ENCODE measurements around the gene ZNF846. TPM values are rescaled to one million over a fixed set of nuclear protein-coding genes. Genes with fewer than 3 reads are reported as not detected.
"Not testable (repeated sequence)": the region's sequence is repeated elsewhere in the genome, so short reads cannot be mapped to it uniquely, and the experiment has no call there.

Gene ZNF846
- total and polyA plus RNA-seq, 10 of the 15 experiments (the other 5 are each of a cell fraction or from before 2014, with no cell fraction given) = 0.64 to 4.1 (median 1.6) TPM

DNA sequence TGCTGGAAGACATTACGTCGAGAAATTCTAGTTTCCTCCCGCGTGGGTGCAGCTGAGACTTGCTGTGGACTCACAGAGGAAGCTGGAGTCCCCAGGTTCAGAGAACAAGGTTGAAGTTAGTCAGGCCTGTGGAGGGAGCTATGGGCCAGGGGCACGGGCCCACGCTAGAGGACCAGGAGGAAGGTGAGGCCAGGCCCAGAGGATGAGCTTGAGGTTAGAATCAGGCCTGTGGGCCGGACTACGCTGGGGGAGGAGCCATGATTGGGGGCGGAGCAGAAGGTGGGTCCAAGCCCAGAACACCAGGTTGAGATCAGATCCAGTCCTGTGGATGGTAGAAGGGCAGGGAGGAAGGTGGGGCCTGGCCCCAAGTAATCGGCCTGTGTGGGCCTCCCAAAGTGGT is 32.6 kb downstream of the ZNF846 start:
- 54% methylated on average over 10 of the region's 10 CpGs for WGBS (ENCODE audit: insufficient coverage, insufficient replicate concordance, low lambda C conversion rate, missing lambda C conversion rate)
- SMC1A ChIA-PET (ENCODE audit: uncharacterized antibody, unreplicated experiment) = no interaction called here
- TF ChIP-seq, protein P1, sequence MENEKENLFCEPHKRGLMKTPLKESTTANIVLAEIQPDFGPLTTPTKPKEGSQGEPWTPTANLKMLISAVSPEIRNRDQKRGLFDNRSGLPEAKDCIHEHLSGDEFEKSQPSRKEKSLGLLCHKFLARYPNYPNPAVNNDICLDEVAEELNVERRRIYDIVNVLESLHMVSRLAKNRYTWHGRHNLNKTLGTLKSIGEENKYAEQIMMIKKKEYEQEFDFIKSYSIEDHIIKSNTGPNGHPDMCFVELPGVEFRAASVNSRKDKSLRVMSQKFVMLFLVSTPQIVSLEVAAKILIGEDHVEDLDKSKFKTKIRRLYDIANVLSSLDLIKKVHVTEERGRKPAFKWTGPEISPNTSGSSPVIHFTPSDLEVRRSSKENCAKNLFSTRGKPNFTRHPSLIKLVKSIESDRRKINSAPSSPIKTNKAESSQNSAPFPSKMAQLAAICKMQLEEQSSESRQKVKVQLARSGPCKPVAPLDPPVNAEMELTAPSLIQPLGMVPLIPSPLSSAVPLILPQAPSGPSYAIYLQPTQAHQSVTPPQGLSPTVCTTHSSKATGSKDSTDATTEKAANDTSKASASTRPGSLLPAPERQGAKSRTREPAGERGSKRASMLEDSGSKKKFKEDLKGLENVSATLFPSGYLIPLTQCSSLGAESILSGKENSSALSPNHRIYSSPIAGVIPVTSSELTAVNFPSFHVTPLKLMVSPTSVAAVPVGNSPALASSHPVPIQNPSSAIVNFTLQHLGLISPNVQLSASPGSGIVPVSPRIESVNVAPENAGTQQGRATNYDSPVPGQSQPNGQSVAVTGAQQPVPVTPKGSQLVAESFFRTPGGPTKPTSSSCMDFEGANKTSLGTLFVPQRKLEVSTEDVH (IDR thresholded peaks at IDR 0.05; ENCODE audit: low read depth, partially characterized antibody) = no peak
- TF ChIP-seq SPI1 (IDR thresholded peaks at IDR 0.05; ENCODE audit: borderline replicate concordance, insufficient read depth, low read depth, low read length) = no peak
- TF ChIP-seq IRF4 (IDR thresholded peaks at IDR 0.05; ENCODE audit: low read depth, low read length) = no peak
- TF ChIP-seq CTCF (IDR thresholded peaks at IDR 0.05 in 2 of 3, conservative IDR thresholded peaks at IDR 0.05 in 1 of 3; ENCODE audit: control insufficient read depth in 2 of 3, extremely low read depth in 1 of 3, insufficient read depth in 1 of 3, low read depth in 3 of 3, low read length in 3 of 3) = no peak

DNA sequence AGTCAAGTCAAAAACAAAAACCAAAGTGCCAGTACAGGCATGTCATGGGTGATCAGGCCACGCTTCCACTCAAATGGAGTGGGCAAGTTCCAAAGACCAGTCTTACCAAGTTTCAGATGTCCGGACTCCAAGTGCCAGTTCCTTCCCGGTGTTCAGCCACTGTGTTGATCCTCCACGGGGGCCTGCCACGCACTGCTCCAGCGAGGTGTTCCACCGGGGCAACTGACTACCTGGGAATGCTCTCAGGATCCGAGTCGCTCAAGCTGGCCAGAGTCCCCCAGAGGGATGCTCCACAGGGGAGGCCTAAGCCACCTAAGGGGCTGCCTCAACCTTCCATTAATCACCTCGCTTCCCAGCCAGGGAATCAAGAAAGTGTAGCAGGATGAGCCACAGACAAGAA is 38.5 kb downstream of the ZNF846 start:
- in situ Hi-C loops (cut with MboI); H3K79me2 ChIP-seq (ENCODE audit: control insufficient read depth, insufficient read depth, low read length); FAIRE-seq; H3K4me1 ChIP-seq (ENCODE audit: control insufficient read depth, insufficient read depth, low read length); H3K36me3 ChIP-seq (ENCODE audit: control insufficient read depth in 2 of 2, insufficient read depth in 2 of 2, low read length in 1 of 2); BruUV-seq (replicated peaks); H3K9me3 ChIP-seq (replicated peaks; ENCODE audit: control insufficient read depth, insufficient read depth, low read length); RAD21 ChIA-PET (ENCODE audit: unreplicated experiment); POLR2A ChIA-PET; H3K4me2 ChIP-seq (ENCODE audit: control insufficient read depth, insufficient read depth); H3K27me3 ChIP-seq (replicated peaks in 1 of 2; ENCODE audit: control insufficient read depth in 2 of 2, insufficient read depth in 2 of 2, low read length in 1 of 2); intact Hi-C loops (cut with micrococcal nuclease; ENCODE audit: unreplicated experiment); H3K27ac ChIP-seq (ENCODE audit: control insufficient read depth, insufficient read depth); CTCF ChIA-PET; SMC1A ChIA-PET (ENCODE audit: uncharacterized antibody, unreplicated experiment); DNase-seq (ENCODE audit: low read depth, low spot score); H4K20me1 ChIP-seq (ENCODE audit: control insufficient read depth, insufficient read depth); H3K4me3 ChIP-seq; H2AFZ ChIP-seq (ENCODE audit: control insufficient read depth, low read depth, low read length); ATAC-seq; H3K9ac ChIP-seq (ENCODE audit: control insufficient read depth, insufficient read depth, low read length): not testable (repeated sequence)
- 51% methylated on average over 10 of the region's 10 CpGs for WGBS (ENCODE audit: insufficient coverage, insufficient replicate concordance, low lambda C conversion rate, missing lambda C conversion rate)

More for the DNA sequence above, 32.6 kb downstream of the ZNF846 start:
- BruUV-seq (replicated peaks) = no TSS peak
- Histone ChIP-seq H3K4me2 (ENCODE audit: control insufficient read depth, insufficient read depth) (no peak overlapping the region), H3K27me3 (replicated peaks in 1 of 2; ENCODE audit: control insufficient read depth in 2 of 2, insufficient read depth in 2 of 2, low read length in 1 of 2) (no peaks in the 10 kb centered on the region), H3K36me3 (ENCODE audit: control insufficient read depth in 2 of 2, insufficient read depth in 2 of 2, low read length in 1 of 2) (no peaks in the 10 kb centered on the region), H3K79me2 (ENCODE audit: control insufficient read depth, insufficient read depth, low read length) (no peaks in the 10 kb centered on the region), H2AFZ (ENCODE audit: control insufficient read depth, low read depth, low read length) (no peak overlapping the region), H3K9ac (ENCODE audit: control insufficient read depth, insufficient read depth, low read length) (no peak overlapping the region), H3K4me1 (ENCODE audit: control insufficient read depth, insufficient read depth, low read length) (no peaks in the 10 kb centered on the region), H3K9me3 (replicated peaks; ENCODE audit: control insufficient read depth, insufficient read depth, low read length) (no peaks in the 10 kb centered on the region; the same call in 2 of the 3 replicates), H4K20me1 (ENCODE audit: control insufficient read depth, insufficient read depth) (no peaks in the 10 kb centered on the region), H3K27ac (ENCODE audit: control insufficient read depth, insufficient read depth) (no peak overlapping the region), H3K4me3 (no peak overlapping the region)
- FAIRE-seq = no peak
- ChIA-PET POLR2A (no interaction called here), RAD21 (ENCODE audit: unreplicated experiment) (no interaction called here), CTCF (no interaction called here)
- intact Hi-C loops (cut with micrococcal nuclease; ENCODE audit: unreplicated experiment) = no loop called here
- in situ Hi-C loops (cut with MboI) = no loop called here
- no peak for ATAC-seq
- no peak for DNase-seq (ENCODE audit: low read depth, low spot score)

Measured in GM12878 (cell line).